HEK293T (cell line): ENCODE measurements around the gene ZNF649.

Source experiments
- BHLHE40 ChIP-seq: fragments of 450-650 bp; IDR thresholded peaks from 2 replicates; pipeline ENCODE4 v1.6.1; 2016; ENCODE audit warnings: mild to moderate bottlenecking, moderate library complexity, borderline replicate concordance
- CTBP1 ChIP-seq: fragments of 450-650 bp; IDR thresholded peaks from 2 replicates; pipeline ENCODE4 v1.6.1; 2016; ENCODE audit warnings: borderline replicate concordance
- ELF4 ChIP-seq: fragments of 450-650 bp; IDR thresholded peaks from 2 replicates; pipeline ENCODE4 v1.6.1; 2017; ENCODE audit warnings: antibody characterized with exemption
- FOXK2 ChIP-seq: fragments of 450-650 bp; IDR thresholded peaks from 2 replicates; pipeline ENCODE4 v1.6.1; 2016; ENCODE audit warnings: mild to moderate bottlenecking
- FOXM1 ChIP-seq: fragments of 450-650 bp; IDR thresholded peaks from 2 replicates; pipeline ENCODE4 v1.6.1; 2017; ENCODE audit warnings: mild to moderate bottlenecking, borderline replicate concordance
- HDGF ChIP-seq: fragments of 450-650 bp; IDR thresholded peaks from 2 replicates; pipeline ENCODE4 v1.6.1; 2017; ENCODE audit warnings: antibody characterized with exemption, borderline replicate concordance
- L3MBTL2 ChIP-seq: fragments of 450-650 bp; conservative IDR thresholded peaks from 2 replicates; pipeline ENCODE4 v1.6.1; 2016; ENCODE audit warnings: mild to moderate bottlenecking
- LEF1 ChIP-seq: fragments of 450-650 bp; IDR thresholded peaks from 2 replicates; pipeline ENCODE4 v1.6.1; 2017; ENCODE audit warnings: mild to moderate bottlenecking, borderline replicate concordance
- SP1 ChIP-seq: fragments of 450-650 bp; IDR thresholded peaks from 2 replicates; pipeline ENCODE4 v1.6.1; 2017
- TARDBP ChIP-seq: fragments of 450-650 bp; IDR thresholded peaks from 2 replicates; pipeline ENCODE4 v1.6.1; 2016
- ZNF384 ChIP-seq: fragments of 450-650 bp; IDR thresholded peaks from 2 replicates; pipeline ENCODE4 v1.6.1; 2016
- TF ChIP-seq, protein P1 (sequence below): fragments of 450-650 bp; IDR thresholded peaks from 2 replicates; pipeline ENCODE4 v1.6.1; 2016

DNA sequence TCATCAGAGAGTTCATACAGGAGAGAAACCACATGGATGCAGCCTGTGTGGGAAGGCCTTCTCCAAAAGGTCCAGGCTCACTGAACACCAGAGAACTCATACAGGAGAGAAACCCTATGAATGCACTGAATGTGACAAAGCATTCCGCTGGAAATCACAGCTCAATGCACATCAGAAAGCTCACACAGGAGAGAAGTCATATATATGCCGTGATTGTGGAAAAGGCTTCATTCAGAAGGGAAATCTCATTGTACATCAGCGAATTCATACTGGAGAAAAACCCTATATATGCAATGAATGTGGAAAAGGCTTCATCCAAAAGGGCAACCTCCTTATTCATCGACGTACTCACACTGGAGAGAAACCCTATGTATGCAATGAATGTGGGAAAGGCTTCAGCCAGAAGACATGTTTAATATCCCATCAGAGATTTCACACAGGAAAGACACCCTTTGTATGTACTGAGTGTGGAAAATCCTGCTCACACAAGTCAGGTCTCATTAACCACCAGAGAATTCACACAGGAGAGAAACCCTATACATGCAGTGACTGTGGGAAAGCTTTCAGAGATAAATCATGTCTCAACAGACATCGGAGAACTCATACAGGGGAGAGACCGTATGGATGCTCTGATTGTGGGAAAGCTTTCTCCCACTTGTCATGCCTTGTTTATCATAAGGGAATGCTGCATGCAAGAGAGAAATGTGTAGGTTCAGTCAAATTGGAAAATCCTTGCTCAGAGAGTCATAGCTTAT is 40.2 kb upstream of the ZNF649 start:
- TF ChIP-seq, protein P1, sequence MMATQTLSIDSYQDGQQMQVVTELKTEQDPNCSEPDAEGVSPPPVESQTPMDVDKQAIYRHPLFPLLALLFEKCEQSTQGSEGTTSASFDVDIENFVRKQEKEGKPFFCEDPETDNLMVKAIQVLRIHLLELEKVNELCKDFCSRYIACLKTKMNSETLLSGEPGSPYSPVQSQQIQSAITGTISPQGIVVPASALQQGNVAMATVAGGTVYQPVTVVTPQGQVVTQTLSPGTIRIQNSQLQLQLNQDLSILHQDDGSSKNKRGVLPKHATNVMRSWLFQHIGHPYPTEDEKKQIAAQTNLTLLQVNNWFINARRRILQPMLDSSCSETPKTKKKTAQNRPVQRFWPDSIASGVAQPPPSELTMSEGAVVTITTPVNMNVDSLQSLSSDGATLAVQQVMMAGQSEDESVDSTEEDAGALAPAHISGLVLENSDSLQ, result no peak
- TF ChIP-seq SP1 (no peak), CTBP1 (no peak), LEF1 (no peak), ELF4 (no peak), ZNF384 (no peak), HDGF (no peak), FOXM1 (no peak), BHLHE40 (no peak), TARDBP (no peak), L3MBTL2 (no peak), FOXK2 (no peak)
